ENCODE data around the gene EXO1.
A peak's percentile ranks its signal among the peaks of the same experiment; 100 is the strongest.
"Not testable (repeated sequence)": the region's sequence is repeated elsewhere in the genome, so short reads cannot be mapped to it uniquely, and the experiment has no call there.

The EXO1 gene

DNA sequence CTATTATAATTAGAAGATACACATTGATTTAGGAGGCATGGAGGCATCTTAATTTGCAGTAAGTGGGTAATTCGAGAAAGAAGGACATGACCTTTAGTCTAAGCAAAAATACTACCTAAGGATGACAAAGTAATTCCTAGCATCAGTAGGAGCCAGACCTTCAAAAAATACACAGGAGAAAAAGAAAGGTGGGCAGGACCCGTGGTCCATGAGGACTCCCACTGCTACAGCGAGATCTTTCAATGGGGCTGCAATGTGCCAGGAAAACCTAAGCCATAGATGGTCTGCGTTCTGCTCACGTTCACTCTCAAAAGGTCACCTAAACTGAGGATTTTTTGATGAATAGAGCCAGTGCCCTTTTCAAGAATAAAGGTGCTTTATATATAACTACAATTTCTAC lies 10.6 kb upstream of the EXO1 start:
- DNase-seq: no peak

DNA sequence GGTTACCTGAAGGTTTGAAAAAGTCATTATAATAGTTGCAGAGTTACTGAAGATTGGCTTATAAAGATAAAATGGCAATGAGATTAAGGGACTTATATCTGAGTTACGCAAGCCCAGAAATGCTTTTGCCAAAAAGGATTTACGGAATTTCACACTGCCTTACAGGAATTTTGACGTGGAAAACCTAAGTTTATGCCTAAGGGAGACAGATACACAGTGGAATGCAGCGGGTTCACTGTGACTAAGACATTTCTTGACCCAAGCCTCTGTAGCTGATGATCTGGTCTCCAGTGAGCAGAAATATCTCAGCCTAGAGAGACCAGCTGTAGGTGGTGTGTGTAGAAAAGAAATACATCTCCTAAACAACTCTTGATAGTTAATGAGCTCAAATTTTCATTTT lies 10.1 kb upstream of the EXO1 start:
- DNase-seq: no peak

DNA sequence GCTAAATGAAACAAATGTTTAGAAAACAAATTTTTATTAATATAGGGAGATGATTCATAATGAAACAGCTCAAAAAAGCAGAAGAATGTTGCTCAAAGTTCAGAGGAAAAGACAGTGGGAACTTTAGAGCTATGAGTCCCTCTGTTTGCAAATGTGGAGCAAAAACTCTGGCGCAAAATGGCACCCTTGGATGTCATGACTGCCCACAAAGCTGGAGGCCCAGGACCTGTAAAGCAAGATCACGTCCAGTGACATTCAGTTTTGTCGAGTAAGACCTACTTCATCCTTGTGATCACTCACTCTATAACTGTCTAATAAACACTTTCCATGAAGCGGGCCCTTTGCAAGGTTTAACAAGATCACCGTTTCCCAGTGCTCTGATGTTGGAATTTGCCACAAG lies 9.1 kb upstream of the EXO1 start:
- peak; percentile 40 to 62 (median 45) for DNase-seq

DNA sequence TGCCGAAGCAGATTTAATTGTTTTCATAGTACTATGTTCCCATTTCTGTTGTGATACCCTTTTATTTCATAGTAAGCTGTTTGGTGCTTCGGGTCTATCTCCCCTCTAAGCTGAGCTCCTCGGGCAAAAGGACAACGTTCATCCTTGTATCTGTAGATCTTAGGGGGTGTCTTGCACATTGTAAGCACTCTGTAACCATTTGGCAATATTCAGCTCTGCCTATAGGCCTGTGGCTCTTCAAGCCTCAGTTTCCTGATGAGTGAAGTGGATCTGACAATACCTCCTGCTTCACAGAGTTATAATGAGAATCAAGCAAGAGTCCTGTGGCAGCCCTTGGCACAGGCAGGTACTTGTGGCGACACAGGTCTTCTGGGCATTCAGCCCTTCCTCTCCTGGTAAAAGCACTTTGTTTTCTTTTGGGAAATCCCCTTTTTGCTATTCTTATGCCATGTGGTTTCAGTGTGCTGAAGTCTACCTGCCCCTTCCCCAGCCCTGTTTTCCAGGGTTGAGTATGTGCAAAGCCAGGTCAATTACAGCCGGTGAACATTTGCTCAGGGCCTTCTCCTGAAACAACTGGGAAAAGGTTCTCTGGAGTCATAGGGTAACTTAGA lies 8.5 kb upstream of the EXO1 start:
- DNase-seq: no peak

DNA sequence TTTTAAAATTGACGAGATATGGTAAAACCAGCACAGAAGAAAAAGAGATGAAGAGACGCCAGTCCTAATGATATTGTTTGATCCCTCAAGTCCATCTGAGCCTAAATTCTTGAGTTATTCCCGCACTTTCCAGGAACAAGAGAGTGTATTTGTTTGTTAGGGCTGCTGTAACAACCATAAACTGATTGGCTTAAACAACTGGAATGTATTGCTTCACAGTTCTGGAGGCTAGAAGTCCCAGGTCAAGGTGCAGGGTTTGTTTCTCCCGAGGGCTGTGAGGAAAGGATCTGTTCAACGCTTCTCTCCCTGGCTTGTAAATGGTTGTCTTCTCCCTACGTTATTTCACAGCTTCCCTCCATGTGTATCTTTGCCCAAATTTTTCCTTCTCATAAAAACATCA lies 7.8 kb upstream of the EXO1 start:
- DNase-seq: no peak

DNA sequence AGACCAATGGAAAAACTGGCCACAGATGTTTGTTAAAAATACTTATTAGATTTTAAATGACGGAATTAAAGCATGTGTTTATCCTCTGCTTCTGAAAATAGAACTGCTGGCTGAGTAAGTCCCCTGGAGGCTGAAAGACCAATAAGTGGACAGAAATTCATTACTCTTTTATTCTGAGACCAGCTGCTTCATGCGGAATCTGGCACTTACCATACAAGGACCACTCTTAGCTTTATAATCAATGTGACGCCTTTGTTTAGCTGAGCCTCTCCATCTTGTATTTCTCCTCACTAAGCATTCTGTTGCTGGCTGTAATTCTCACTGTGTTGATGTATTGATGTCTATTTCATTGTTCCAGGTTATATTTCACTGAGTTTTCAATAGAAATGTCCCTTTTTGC lies 6.3 kb upstream of the EXO1 start:
- DNase-seq: no peak

DNA sequence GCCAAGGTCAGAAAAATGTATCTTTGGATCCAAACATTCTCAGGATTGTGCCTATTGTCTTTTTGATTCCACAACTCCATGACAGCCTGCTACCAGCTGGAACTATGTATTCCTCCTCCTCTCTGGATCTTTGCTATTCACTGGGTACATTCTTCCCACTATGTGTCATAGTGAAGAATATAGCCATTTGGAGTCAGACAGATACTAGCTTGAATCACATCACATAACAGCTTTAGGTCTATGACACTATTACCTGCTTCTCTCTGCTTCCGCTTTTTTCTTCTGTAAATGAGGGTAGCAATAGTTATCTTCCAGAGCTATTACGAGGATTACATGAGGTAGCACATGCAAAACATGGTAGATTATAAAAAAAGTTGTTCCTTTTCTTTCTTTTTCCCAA lies 5.4 kb upstream of the EXO1 start:
- no peak for DNase-seq

DNA sequence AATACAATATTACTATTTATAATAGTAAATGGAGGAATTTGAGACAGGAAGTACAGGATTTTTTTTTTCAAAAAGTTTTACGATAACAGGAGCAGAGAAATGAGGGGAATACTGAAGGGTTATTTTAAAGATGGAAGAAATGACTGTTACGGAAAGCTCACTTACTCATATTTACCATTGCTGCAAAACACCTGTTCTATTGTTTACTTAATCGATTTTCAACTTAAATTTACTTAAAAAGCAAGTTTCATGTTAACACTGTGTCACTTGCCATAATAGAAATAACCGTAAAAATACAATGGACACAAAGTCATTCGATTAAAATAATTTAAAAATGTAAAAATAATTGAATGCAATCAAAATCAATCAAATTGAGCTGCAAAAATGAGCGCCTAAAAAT lies 3.4 kb upstream of the EXO1 start:
- DNase-seq: no peak

DNA sequence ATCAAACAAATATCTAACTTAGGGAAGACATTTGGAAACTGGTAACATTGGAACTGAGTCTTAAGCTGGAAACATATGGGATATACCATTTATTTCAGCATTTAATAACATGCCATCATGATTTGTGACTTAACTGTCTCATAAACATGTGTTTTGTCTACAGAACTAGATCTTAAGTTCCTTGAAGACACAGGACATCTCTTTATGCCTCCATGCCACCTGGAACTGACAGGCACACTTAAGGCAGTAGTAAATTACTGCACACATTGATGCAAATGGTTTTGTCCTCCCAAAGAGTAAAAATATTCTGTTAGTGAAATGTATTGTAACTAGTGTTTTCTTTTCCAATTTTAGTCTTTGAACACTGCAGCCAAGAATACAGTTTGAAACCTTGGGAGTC lies 1.6 kb upstream of the EXO1 start:
- DNase-seq: no peak

DNA sequence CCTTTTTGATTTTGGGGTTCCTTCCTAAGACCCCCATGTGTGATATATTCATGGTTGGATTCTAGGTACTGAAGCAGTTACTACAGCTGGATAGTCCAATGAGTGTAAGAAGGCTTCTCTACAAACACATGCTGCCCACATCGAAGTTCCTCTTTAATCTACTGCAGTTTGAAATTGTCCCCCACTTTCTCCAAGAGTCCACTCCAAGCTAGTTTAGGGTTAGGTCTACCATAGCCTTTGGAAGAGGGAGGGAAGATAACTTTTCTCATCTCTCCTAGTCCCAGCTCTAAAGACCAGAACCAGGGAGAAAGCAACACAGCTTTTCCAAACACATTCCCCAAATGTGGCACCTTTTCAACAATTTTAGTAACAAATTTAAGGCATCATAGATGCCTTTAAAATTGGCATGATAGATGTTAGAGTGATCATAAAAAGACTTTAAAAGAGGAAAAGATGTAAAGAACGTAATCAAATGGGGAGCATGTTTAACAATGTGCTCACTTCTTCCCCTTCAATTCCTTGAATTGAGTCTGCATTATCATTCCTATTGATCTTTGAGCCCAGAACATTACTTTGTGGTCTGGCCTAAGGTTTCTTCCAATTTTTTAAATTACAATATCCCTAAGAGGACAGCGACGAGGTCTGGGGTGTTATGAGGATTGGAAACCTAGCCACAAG lies 1.0 kb upstream of the EXO1 start:
- DNase-seq: no peak

DNA sequence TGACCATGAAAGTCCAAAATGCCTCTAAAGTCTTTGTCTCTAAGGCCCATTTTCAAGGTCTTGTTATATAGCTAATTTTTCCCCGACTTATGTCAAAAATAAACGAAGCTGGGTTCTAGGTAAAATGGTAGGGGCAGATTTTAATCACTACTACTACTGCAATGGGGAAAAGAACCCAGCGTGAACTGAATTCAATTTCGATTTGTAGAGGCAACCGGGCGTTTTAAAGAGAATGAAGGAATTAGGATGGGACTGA lies 536 bp upstream of the EXO1 start:
- DNase-seq: no peak

DNA sequence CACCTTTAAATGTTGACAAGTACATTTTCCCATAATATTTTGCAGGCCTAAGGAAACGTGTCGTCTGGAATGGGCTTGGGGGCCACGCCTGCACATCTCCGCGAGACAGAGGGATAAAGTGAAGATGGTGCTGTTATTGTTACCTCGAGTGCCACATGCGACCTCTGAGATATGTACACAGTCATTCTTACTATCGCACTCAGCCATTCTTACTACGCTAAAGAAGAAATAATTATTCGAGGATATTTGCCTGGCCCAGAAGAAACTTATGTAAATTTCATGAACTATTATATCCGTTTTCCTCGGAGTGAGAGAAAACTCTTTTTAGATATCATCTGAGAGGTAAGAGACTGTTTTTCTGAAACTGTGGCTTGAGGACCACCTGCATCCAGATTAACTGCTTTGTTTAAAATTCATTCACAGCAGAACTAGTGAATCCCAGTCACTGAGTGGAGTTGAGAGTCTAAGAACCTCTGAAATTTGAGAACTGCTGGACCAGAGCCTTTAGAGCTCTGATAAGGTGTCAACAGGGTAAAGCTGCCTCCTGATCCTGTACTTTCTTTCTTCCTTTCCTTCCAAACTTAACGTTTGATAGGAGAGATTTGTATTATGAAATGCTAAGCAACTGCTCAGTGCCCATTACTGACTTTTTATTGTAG lies 811 bp downstream of the EXO1 start:
- DNase-seq: no peak

DNA sequence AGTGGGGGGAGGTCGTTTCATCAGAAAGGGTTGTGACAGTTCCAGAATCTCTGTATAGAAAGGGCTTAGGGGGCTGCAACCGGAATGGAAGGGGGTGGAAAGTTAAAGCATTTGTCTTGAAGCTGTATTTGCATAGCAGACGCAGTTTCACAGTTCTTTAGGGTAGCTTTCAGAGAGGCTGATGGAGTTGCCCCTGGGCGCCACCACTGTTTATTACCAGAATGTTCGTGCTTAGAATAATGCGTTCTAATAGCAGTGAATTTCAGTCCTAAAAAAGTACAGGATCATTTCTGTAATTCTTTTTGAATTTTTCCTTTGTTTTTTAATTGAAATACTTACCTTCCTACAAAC lies 1.3 kb downstream of the EXO1 start:
- no peak for DNase-seq

DNA sequence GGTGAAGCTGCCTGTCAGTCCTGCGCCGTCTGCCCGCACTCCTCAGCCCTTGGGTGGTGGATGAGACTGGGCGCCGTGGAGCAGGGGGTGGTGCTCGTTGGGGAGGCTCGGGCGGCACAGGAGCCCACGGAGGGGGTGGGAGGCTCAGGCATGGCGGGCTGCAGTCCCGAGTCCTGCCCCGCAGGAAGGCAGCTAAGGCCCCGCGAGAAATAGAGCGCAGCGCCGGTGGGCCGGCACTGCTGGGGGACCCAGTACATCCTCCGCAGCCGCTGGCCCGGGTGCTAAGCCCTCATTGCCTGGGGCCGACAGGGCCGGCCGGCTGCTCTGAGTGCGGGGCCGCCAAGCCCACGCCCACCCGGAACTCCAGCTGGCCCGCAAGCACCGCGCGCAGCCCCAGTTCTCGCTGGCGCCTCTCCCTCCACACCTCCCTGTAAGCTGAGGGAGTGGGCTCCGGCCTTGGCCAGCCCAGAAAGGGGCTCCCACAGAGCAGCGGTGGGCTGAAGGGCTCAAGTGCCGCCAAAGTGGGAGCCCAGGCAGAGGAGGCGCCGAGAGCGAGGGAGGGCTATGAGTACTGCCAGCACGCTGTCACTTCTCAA lies 7.6 kb downstream of the EXO1 start:
- DNase-seq: not testable (repeated sequence)

DNA sequence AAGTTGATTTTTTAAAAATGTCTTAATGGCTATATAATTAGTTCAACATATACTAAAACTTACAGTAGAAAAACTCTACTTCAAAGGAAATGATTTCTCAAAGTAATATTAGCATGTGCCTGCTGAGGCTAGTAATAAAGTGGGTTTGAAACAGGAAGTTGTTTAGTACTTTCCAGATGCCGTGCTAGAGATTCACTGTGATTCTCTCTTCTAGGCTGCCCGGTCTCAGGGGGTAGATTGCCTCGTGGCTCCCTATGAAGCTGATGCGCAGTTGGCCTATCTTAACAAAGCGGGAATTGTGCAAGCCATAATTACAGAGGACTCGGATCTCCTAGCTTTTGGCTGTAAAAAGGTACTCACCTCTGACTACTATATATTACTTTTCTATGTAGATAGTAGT lies 9.1 kb downstream of the EXO1 start:
- DNase-seq: peak; percentile 21 to 58 (median 30)

DNA sequence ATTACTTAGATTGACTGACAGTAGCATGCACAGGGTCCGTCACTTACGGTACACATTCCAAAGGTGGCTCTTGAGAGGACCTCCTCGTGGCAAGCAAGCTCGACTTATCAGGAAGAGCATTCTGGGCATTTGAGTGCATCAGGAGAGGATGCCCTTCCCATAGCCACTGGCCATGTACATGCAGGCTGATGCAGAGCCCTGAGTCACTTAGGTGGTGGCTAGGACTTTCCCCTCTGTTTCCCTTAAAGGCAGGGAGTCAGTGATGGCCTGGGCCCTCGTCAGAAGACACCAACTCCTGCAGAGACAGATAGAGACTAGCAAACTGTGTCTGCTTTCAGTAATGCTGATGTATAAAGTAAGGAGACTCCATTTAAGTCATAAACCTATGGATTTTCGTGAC lies 12.9 kb downstream of the EXO1 start:
- peak in 1 of 3 donors; percentile 13 for DNase-seq

DNA sequence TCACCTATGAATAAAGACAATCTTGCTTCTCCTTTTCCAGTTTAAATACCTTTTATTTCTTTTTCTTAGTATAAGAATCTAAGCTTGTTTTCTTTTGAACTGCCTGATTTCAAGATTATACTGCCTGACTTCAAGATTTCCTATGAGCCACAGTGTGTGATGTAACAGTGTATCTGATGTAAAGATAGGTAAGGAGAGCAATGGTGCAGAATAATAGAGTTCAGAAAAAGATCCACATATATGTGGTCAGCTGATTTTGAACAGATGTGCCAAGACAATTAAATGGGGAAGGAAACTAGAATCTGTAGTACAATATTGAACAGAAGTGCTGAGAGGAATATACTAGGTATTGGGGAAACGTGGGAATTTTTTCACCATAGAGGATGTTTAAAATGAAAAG lies 21.0 kb downstream of the EXO1 start:
- no peak for DNase-seq

DNA sequence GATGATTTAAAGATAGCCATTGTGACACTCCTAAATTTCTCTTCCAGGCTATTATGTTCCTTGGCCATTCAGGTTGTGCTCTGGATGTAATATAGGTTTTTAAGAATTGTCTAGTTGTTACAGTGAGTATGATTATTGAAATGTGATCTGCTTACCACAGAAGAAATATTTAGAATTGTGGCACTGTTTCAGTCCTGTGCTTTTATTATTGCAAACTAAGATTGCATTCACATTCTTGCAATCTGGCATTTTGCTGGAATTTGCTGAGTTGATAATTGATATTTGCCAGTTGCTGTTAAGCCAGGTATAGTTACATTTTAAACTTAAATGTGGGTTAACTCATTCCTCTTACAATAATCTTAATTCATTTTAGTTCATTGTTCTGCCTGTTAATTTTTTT lies 22.3 kb downstream of the EXO1 start:
- DNase-seq: no peak

DNA sequence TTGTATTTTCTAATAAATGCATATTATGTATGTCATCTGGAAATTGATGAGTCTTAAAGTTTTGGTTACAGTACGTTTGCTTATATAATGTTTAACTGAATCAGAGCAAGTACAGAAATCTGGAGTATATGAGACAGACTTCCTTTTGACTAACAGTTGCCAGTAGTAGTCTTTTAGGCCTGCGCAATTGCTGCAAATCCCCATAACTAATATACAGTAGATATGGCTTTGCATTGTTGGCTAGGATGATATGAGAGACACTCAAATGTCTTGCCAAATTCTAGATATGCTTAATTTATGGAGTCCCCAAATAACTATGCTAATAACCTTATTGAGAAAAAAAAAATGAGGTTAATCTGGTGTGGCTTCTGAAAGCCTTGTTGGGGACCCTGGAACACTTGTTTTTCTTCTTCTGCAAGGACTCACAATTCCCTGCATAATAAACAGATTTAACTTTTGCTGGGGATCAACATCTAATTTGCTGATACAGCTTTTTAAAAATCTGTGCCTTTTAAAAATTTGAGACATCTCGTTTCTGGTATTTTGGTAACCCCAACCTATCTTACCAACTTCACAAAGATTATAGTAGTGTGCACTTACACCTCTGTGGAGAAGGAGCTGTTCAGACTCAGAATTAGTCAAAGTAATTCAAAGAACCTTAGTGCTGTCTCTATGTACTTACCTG lies 22.9 kb downstream of the EXO1 start:
- DNase-seq: no peak

DNA sequence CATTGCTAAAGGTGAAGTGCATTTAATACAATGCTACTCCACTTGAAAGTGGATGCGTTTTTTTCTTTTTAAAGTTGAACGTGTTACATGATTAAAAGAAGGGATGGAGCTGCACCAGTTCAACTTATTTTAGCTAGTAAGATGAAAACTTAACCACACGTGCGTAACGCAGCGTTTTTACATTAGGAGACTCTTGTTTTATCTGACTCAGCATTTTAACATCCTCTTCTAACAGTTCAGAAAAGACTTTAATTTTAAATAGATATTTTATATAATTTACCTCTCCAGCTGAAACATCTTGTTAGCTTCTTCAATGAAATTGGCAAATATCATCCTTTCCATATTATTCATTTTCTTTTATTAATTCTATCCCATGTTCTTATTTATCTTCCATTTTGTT lies 33.4 kb downstream of the EXO1 start:
- no peak for DNase-seq

DNA sequence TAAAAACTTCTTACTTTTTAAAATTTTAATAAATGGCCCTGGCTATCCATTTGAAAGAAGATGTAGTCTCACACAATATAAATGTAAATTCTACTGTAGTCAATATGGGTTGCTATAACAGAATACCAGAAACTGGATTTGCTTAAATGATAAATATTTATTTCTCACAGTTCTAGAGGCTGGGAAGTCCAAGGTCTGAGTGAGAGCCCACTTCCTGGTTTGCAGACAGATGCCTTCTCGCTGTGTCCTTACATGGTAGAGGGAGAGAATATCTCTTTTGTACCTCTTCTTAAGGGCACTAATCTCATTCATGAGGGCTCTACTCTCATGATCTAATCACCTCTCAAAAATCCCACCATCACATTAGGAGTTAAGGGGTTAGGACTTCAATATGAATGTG lies 35.2 kb downstream of the EXO1 start:
- DNase-seq: no peak

DNA sequence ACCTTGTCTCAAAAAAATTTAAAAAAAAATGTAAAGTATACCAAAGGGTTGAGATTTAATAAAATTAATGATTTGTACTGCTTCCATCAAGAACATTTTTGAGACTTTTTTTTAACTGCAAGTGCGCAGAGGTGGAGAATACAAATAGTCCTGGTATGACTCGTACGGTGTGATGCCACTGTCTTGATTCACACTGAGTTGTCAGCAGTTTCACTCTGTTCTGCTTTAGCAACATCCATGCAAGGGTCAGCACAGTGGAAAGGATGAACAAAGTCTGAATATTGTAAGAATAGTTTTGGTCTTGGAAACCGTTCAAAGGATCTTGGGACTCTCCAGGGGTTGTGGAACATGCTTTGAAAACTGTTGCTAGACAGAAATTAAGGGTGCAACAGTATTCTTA lies 40.2 kb downstream of the EXO1 start:
- DNase-seq: peak; percentile 40 to 75 (median 63)

DNA sequence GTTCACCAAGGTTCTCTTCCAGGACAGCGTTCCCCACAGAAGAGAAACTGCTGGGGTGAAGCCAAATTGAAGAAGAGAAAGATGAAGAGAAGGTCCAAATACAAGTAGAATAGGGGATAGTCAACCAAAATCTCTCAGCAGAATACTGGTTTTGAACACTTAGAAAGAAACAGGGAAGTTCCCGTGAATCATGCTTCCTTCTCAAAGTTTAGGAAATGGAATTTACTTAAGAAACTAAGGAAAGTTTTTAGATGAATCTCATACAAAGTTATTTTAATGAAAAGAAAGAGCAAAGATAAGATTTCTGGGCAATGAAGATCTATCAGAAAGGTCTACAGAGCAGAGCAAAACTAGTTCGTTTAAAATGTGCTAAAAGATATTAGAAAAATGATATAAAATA lies 43.3 kb downstream of the EXO1 start:
- DNase-seq: peak; percentile 52 to 86 (median 82)

DNA sequence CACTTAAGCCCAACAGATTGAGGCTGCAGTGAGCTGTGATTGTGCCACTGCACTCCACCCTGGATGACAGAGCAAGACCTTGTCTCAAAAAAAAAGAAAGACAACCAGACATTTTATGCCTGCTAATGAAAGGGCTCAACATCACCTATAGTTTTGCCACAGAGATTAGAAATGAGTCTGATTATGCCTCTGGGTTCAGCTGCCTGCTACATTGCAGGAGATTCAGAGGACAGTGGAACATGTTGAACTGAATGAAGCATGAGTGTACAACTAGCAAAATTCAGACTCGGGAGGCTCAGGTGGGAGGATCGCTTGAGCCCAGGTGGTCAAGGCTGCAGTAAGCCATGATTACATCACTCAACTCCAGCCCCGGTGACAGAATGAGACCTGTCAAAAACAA lies 46.0 kb downstream of the EXO1 start:
- no peak for DNase-seq

All from suppressor macrophage treated with lipopolysaccharide for 1 hour (primary cell).